Measurements from ENCODE around the gene ISOC2. TPM values are rescaled to one million over a fixed set of nuclear protein-coding genes. Genes with fewer than 3 reads are reported as not detected.

ISOC2 gene
- total and polyA plus RNA-seq, 4 donors = 49.1 to 181 (median 118) TPM

DNA sequence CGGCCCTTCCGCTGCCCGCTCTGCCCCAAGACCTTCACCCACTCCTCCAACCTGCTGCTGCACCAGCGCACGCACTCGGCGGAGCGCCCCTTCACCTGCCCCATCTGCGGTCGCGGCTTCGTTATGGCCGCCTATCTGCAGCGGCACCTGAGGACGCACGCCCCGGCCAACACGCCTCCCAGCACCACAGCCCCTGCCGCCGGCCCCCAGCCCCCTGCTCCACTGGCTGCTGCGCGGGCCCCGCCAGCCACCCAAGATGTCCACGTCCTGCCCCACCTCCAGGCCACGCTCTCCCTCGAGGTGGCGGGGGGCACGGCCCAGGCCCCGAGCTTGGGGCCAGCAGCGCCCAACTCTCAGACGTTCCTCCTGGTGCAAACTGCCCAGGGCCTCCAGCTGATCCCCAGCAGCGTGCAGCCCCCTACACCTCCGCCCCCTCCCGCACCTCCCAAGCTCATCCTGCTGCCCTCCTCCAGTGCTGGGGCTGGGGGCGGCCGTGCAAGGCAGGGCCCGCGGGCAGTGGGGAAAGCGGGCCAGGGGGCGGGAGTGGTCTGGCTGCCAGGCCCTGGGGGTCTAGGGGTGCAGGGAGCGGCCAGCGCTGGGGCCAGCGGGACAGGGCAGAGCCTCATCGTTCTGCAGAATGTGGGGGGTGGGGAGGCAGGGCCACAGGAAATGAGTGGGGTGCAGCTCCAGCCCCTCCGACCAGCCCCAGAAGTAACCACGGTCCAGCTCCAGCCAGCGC lies 21.7 kb upstream of the ISOC2 start:
- Histone ChIP-seq H3K4me3 (ENCODE audit: low read depth in 1 of 3, low read length in 3 of 3) (no peak overlapping the region), H3K4me1 (ENCODE audit: control insufficient read depth in 4 of 4, insufficient read depth in 4 of 4, low read length in 3 of 4) (peaks cover 5 to 22% (median 10%) of the 10 kb centered on the region in 4 donors), H3K36me3 (ENCODE audit: control insufficient read depth in 4 of 4, insufficient read depth in 3 of 4, low read depth in 1 of 4, low read length in 3 of 4) (peaks cover 0 to 11% (median 5%) of the 10 kb centered on the region in 4 donors), H3K27ac (ENCODE audit: low read depth in 1 of 2, low read length in 2 of 2) (no peak overlapping the region), H3K27me3 (ENCODE audit: control insufficient read depth in 4 of 4, insufficient read depth in 4 of 4, low read length in 3 of 4) (no peaks in the 10 kb centered on the region), H3K9me3 (ENCODE audit: control insufficient read depth in 4 of 4, low read length in 3 of 4) (no peaks in the 10 kb centered on the region), H3K9ac (ENCODE audit: low read depth in 1 of 2, low read length in 2 of 2) (no peak overlapping the region)
- TF ChIP-seq FOXA2 (IDR thresholded peaks at IDR 0.05) = no peak
- DNase-seq (ENCODE audit: low spot score) = no peak
- WGBS = 93% methylated on average over 47 of the region's 47 CpGs

DNA sequence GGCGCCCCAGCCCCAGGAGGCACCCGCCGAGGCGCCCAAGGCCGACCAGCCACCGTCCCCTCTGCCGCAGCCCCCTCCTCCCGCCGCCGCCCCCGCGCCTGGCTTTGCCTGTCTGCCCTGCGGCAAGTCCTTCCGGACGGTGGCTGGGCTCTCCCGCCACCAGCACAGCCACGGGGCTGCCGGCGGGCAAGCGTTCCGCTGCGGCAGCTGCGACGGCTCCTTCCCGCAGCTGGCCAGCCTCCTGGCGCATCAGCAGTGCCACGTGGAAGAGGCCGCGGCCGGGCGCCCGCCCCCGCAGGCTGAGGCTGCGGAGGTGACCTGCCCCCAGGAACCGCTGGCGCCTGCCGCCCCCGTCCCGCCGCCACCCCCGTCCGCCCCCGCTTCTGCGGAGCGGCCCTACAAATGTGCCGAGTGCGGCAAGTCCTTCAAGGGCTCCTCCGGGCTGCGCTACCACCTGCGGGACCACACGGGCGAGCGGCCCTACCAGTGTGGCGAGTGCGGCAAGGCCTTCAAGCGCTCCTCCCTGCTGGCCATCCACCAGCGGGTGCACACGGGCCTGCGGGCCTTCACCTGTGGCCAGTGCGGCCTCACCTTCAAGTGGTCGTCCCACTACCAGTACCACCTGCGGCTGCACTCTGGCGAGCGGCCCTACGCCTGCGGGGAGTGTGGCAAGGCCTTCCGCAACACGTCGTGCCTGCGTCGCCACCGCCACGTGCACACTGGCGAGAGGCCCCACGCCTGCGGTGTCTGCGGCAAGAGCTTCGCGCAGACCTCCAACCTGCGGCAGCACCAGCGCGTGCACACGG lies 20.9 kb upstream of the ISOC2 start:
- no peak overlapping the region for H3K4me3 ChIP-seq (ENCODE audit: low read depth in 1 of 3, low read length in 3 of 3)
- H3K9ac ChIP-seq (ENCODE audit: low read depth in 1 of 2, low read length in 2 of 2) = no peak overlapping the region
- TF ChIP-seq, protein P1, sequence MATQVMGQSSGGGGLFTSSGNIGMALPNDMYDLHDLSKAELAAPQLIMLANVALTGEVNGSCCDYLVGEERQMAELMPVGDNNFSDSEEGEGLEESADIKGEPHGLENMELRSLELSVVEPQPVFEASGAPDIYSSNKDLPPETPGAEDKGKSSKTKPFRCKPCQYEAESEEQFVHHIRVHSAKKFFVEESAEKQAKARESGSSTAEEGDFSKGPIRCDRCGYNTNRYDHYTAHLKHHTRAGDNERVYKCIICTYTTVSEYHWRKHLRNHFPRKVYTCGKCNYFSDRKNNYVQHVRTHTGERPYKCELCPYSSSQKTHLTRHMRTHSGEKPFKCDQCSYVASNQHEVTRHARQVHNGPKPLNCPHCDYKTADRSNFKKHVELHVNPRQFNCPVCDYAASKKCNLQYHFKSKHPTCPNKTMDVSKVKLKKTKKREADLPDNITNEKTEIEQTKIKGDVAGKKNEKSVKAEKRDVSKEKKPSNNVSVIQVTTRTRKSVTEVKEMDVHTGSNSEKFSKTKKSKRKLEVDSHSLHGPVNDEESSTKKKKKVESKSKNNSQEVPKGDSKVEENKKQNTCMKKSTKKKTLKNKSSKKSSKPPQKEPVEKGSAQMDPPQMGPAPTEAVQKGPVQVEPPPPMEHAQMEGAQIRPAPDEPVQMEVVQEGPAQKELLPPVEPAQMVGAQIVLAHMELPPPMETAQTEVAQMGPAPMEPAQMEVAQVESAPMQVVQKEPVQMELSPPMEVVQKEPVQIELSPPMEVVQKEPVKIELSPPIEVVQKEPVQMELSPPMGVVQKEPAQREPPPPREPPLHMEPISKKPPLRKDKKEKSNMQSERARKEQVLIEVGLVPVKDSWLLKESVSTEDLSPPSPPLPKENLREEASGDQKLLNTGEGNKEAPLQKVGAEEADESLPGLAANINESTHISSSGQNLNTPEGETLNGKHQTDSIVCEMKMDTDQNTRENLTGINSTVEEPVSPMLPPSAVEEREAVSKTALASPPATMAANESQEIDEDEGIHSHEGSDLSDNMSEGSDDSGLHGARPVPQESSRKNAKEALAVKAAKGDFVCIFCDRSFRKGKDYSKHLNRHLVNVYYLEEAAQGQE (IDR thresholded peaks at IDR 0.05) = no peak
- TF ChIP-seq, protein P2, sequence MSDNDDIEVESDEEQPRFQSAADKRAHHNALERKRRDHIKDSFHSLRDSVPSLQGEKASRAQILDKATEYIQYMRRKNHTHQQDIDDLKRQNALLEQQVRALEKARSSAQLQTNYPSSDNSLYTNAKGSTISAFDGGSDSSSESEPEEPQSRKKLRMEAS (IDR thresholded peaks at IDR 0.05) = no peak
- TF ChIP-seq SP1 (IDR thresholded peaks at IDR 0.05) (no peak), NR2F2 (IDR thresholded peaks at IDR 0.05) (no peak), FOXA1 (IDR thresholded peaks at IDR 0.05) (no peak), EGR1 (IDR thresholded peaks at IDR 0.05; ENCODE audit: low read depth in 2 of 2) (no peak)
- TF ChIP-seq, protein P3, sequence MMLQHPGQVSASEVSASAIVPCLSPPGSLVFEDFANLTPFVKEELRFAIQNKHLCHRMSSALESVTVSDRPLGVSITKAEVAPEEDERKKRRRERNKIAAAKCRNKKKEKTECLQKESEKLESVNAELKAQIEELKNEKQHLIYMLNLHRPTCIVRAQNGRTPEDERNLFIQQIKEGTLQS (IDR thresholded peaks at IDR 0.05) = no peak
- TF ChIP-seq, protein P4, sequence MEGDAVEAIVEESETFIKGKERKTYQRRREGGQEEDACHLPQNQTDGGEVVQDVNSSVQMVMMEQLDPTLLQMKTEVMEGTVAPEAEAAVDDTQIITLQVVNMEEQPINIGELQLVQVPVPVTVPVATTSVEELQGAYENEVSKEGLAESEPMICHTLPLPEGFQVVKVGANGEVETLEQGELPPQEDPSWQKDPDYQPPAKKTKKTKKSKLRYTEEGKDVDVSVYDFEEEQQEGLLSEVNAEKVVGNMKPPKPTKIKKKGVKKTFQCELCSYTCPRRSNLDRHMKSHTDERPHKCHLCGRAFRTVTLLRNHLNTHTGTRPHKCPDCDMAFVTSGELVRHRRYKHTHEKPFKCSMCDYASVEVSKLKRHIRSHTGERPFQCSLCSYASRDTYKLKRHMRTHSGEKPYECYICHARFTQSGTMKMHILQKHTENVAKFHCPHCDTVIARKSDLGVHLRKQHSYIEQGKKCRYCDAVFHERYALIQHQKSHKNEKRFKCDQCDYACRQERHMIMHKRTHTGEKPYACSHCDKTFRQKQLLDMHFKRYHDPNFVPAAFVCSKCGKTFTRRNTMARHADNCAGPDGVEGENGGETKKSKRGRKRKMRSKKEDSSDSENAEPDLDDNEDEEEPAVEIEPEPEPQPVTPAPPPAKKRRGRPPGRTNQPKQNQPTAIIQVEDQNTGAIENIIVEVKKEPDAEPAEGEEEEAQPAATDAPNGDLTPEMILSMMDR (IDR thresholded peaks at IDR 0.05; ENCODE audit: low read depth, low read length, missing input control) = no peak
- H3K9me3 ChIP-seq (ENCODE audit: control insufficient read depth in 4 of 4, low read length in 3 of 4) = no peaks in the 10 kb centered on the region
- H3K27ac ChIP-seq (ENCODE audit: low read depth in 1 of 2, low read length in 2 of 2) = no peak overlapping the region
- H3K27me3 ChIP-seq (ENCODE audit: control insufficient read depth in 4 of 4, insufficient read depth in 4 of 4, low read length in 3 of 4) = no peaks in the 10 kb centered on the region
- WGBS = 95% methylated on average over 83 of the region's 83 CpGs
- H3K4me1 ChIP-seq (ENCODE audit: control insufficient read depth in 4 of 4, insufficient read depth in 4 of 4, low read length in 3 of 4) = peaks cover 9 to 28% (median 15%) of the 10 kb centered on the region in 4 donors
- peaks cover 0 to 11% (median 5%) of the 10 kb centered on the region in 4 donors for H3K36me3 ChIP-seq (ENCODE audit: control insufficient read depth in 4 of 4, insufficient read depth in 3 of 4, low read depth in 1 of 4, low read length in 3 of 4)
- no peak for DNase-seq (ENCODE audit: low spot score)
